C4-2B (cell line): ENCODE data around the gene SCNN1A.

Experiments used
- ZFX ChIP-seq: fragments of 450-650 bp; IDR thresholded peaks from 2 replicates; pipeline ENCODE4 v1.6.1; 2017
- TF ChIP-seq, protein P1 (sequence below): fragments of 450-650 bp; conservative IDR thresholded peaks from 2 replicates; pipeline ENCODE4 v1.5.1; 2017; ENCODE audit warnings: mild to moderate bottlenecking

DNA sequence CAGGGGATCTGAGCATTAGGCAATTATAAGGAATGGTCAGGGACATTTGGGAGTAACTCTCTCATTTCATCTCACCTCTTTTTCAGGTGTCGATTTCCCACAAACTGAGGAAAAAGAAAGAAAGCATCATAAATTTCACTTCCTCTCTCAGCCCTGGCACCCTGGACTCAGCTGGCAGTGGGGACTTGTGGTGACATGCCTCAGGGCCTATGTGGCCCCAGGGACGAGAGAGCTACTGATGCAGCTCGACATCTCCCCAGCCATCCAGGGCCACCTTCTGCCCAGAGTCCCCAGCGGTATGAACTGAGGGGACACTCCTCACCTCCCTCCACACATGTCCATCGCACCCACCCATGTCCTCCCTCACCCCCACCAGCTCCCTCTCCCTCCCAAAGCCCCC, 45.2 kb downstream of the SCNN1A start:
- no peak for TF ChIP-seq ZFX
- TF ChIP-seq, protein P1, sequence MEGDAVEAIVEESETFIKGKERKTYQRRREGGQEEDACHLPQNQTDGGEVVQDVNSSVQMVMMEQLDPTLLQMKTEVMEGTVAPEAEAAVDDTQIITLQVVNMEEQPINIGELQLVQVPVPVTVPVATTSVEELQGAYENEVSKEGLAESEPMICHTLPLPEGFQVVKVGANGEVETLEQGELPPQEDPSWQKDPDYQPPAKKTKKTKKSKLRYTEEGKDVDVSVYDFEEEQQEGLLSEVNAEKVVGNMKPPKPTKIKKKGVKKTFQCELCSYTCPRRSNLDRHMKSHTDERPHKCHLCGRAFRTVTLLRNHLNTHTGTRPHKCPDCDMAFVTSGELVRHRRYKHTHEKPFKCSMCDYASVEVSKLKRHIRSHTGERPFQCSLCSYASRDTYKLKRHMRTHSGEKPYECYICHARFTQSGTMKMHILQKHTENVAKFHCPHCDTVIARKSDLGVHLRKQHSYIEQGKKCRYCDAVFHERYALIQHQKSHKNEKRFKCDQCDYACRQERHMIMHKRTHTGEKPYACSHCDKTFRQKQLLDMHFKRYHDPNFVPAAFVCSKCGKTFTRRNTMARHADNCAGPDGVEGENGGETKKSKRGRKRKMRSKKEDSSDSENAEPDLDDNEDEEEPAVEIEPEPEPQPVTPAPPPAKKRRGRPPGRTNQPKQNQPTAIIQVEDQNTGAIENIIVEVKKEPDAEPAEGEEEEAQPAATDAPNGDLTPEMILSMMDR, result no peak
